ENCODE results near the gene CD244.
"Not testable (repeated sequence)": the region's sequence is repeated elsewhere in the genome, so short reads cannot be mapped to it uniquely, and the experiment has no call there.

CD244 gene

DNA sequence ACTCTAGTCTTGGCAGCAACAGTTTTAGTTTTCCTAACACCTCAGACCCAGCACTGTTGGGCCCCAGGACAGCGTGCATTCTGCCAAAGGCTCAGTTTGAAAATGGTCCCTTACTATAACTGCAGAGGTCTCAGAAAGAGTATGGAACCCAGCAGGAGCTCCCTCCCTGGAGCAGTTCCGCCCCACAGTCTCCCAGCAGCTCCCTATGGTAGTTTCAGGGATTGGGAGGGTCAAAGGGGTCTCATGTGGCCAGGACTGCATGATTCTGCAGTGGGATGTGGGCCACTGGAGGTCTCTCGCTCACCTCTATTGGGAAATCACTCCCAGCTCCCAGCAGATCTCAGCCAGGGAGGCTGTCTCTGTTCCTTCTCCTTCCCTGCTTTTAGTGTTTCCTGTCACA, 54.4 kb downstream of the CD244 start:
- no peak for DNase-seq

DNA sequence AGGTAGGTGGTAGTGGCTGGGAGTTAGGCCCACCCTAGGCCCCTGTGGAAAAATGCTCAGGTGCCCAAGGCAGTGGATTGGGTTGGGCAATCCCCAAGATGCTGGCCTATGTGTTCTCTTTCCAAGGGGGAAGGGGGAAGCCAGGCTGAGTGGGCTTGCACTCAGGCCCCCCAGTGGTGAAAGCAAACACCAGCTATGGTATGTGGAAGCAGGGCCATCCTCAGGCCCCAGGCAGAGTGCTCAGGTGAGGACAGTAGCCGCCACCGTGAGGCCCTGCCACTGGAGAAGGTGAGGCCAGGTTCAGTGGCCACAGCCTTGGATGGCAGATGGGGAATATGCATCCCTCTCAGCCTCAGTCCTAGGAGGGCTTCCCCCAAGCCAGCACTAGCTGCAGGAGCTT, 54.9 kb downstream of the CD244 start:
- DNase-seq, result no peak

DNA sequence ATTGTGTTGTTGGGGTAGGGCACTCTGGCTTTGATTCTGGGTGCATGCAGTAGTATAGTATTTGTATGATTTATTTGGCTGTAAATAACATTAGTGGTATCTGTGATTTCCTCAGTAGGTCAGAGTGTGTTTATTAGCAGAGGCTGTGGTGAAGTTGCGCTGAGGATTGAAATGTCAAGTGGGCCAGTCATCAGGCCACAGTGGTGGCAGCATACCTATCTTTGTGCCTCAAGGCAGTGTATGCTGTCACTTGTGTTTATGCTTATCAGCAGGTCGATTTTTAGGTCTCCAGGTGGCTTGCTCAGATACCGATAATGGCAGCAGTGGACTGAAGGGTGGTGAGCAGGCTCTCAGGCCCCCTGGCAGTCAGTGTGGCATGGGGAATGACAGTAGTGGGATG, 55.4 kb downstream of the CD244 start:
- DNase-seq, result no peak

DNA sequence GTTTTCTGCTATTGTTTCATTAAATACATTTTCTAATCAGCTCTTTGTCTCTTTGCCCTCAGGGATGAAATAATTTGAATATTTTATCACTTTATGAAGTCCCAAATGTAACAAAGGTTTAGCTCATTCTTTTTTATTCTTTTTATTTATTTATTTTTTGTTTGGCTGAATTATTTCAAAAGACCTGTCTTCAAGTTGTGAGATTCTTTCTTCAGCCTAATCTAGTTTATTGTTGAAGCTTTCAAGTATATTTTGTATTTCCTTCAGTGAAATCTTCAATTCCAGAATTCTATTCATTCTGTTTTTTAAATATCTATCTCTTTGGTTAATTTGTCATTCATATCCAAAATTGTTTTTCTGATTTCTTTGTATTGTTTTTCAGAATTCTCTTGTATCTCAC, 55.9 kb downstream of the CD244 start:
- no peak for DNase-seq

DNA sequence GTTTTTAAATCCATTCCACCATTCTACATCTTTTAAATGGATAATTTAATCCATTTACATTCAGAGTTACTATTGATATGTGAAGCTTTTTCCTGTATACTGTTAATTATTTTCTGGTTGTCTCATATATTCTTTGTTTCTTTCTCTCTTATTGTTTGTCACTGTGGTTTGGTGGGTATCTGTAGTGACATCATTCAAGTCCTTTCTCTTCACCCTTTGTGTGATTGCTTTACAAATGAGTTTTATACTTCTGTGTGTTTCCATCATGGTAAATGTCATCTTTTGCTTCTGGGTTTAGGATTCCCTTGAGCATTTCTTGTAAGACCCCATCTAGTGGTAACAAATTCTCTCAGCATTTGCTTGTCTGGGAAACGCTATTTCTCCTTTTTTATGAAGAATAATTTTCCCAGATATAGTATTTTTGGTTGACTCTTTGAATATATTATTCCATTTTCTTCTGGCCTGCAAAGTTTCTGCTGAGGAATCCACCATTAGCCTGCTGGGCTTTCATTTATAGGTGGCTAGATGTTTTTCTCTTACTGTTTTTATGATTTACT, 56.5 kb downstream of the CD244 start:
- no peak for DNase-seq

DNA sequence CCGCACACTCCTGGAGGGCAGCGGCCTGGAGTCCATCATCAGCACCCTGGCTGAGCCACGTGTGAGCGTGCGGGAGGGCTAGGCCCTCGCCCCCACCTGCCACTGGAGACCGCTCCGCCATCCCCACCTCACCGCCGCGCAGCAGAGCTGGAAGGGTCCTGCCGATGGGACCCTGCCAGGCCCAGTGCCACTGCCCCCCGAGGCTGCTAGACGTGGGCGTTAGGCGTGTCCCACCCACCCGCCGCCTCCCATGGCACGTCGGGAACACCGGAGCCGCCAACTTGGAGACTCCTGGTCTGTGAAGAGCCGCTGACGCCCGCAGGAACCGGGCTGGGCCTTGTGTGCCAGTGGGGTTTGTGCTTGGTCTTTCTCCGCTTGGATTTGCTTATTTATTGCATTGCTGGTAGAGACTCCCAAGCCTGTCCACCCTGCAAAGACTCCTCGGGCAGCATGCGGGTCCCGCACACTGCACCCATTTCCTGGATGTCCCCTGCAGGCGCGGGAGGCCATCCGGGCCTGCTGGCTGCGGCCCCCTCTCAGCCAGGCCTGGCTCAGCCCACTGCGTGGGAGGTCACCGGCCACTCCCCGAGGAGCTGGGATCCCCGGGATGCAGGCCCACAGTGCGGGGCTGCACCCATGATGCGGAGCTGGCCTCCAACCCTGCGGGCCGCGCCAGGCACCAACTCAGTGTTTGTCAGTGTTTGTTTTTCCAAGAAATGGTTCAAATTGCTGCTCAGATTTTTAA, 60.7 kb downstream of the CD244 start:
- DNase-seq, result no peak

DNA sequence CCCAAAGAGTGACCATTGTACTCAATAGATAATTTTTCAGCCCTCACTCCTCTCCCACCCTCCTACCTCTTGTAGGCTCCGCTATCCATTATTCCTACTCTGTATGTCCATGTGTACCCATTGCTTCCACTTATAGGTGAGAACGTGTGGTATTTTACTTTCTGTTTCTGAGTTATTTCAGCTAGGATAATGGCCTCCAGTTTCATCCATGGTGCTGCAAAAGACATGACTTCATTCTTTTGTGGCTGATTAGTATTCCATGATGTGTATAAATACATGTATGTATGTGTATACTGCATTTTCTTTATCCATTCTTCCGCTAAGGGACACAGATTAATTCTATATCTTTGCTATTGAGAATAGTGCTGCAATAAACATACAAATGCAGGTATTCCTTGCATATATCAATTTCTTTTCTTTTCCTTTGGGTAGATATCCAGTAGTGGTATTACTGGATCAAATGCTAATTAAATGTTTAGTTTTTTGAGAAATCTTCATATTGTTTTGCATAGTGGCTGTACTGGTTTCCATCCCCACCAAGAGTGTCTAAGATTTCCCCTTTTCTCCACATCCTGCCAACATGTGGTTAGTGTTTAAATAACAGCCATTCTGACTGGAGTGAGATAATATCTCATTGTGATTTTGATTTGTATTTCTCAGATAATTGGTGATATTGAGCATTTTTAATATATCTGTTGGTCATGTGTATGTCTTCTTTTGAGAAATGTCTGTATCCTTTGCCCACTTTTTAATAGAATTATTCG, 61.9 kb downstream of the CD244 start:
- DNase-seq, result no peak

DNA sequence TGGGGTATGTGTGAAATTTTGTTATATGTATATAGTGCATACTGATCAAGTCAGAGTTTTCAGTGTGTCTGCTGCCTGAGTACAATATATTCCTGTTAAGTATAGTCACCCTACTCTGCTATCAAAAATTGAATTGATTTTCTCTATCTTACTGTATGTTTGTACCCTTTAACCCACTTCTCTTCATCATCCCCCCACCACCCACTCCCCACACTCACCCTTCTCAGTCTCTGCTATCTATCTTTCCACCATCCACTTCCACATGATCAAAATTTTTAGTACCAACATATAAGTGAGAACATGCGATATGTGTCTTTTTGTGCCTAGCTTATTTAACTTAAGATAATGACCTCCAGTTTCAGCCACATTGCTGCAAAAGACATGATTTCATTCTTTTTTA, 62.5 kb downstream of the CD244 start:
- no peak for DNase-seq

DNA sequence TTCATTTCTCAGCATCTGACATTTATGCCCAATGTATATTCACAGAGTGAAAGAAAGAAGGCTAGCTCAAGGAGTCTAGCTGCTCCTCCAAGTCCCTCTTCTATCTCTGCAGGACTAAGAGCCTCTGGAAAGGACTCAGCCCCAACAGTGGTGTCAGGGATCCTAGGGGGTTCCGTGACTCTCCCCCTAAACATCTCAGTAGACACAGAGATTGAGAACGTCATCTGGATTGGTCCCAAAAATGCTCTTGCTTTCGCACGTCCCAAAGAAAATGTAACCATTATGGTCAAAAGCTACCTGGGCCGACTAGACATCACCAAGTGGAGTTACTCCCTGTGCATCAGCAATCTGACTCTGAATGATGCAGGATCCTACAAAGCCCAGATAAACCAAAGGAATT, 63.0 kb downstream of the CD244 start:
- DNase-seq, result no peak

DNA sequence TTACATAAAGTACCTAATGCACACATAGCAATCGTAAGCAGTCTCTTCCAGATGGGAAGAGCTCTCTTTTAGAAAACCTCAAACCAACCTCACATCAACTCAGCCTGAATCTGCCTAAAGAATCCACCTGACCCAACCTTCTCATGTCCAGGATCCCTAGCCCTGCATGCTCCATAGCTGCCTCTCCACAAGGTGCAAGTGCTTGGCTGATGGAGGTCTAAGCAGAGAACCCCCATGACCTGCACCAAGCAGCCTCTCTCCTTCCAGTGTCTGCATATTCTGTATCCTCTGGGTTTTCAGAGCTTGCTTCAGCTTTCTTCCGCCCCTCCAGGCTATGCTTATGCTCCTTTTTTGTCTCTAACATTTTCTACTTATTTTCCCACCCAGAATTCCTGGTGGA, 64.2 kb downstream of the CD244 start:
- DNase-seq, result no peak

DNA sequence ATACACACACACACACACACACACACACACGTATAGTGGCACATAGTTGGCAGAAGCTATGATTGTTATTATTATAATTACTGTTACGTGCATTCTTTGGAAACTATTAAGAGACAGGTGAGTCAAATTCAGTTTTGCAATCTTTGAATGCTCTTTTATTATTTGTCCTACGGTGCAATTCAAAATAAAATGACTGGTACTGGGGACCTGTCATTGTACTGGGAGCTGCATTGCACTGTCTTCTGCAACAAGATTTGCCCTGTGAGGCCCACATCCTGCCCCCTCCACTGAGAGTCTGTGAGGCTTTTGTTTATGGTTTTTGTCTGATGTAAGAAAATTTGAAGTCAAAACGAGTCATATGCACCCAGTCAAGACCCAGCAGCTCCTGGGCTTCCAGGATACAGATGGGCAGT, 64.8 kb downstream of the CD244 start:
- peak; percentile 6 for DNase-seq

DNA sequence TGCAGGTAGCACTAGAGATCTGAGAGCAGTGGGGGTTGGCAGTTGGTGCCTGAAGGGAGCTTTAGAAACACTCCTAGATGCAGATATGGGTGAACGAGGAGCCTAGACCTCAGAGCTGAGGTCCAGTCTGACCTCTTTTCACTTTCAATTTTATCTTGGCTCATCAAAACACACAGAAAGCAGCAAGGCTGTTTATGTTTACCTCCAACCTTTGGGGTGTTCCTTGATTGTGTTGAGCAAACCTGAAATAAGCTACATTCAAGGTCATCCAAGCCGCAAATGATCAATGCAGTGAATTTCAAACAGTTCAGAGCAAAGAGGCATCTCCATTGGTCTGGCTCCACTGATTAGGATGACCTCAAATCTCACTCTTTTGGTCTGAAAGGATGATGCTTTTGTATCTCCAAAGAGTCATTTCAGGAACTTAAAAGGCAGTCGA, 65.4 kb downstream of the CD244 start:
- DNase-seq, result no peak

DNA sequence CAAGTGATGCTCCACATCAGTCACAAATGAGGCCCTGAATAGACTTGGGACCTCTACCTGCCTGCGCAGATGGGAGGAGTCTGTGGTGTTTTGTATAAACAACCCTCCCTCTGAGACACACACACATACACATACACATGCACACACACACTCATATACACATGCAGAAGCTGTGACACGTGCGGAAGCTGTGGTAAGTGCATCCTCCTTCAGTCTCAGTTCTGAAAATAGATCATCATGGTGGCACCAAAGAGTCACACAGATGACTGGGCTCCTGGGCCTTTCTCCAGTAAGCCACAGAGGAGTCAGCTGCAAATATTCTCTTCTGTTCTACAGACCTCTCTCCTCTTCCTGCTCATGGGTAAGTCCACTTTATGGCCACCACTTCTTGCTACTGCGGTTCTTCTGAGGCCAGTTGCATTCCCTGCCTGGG, 66.7 kb downstream of the CD244 start, which contains the start of gene LY9:
Gene LY9, plus strand, starts transcription at position 224 of the 433 bp plus-strand sequence. Its CDS starts 14 bp downstream, at position 238.
- peak; percentile 63 for DNase-seq

DNA sequence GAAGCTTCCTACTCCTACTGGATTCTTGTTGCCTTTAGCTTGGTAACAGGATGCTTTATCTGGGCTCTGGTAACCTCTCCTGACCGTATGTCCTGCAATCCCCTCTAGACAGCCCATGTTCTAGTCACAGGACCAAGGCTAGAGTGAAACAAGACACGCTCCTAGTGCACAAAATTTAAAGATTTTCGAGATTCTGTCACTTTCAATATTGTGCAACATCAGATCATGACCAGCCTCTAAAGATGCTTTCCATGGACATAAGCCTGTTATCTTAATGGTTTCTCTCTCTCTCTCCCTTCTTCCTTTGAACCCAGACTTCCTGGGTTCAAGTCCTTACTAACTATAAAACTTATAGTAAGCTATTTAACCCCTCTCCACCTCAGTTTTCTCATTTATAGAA, 68.3 kb downstream of the CD244 start:
- no peak for DNase-seq

DNA sequence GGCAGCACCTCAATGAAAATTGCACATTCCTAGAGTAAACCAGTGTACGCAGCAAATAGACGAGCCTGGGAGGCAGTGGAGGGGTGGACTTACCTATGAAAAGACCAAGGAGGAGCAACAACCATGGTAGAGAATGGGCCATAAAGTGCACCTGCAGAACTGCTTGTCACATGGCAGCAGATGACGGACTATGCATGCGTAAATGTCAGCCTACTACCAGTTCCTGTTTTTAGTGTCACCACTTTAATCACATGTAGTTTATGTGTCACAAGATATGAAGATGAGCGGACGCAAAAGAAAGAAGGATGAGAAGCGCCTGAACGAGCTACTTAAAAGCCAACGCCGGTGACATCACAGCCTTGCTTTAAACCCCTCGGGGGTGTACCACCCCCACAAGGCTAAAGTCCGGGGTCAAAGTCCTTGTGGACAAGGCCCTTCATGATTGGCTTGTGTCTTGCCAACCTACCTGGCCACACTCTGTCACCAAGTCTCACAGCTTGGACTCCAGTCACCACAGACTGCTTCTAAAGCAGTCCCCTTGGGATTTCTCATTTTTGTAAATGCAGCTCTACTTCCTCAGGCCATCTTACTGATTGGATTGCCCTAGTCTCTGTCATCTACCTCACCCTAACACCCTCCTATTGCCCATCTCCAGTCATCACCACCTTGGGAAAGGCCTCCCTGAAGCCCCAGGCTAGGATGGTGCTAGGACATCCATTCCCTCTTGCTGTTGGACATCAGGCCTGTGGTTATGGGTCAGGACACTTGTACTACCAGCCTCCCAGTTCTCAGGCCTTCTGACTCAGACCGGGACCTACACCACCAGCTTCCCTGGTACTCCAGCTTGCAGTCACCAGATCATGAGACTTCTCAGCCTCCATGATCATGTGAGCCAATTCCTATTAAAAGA, 72.7 kb downstream of the CD244 start:
- DNase-seq, result no peak

DNA sequence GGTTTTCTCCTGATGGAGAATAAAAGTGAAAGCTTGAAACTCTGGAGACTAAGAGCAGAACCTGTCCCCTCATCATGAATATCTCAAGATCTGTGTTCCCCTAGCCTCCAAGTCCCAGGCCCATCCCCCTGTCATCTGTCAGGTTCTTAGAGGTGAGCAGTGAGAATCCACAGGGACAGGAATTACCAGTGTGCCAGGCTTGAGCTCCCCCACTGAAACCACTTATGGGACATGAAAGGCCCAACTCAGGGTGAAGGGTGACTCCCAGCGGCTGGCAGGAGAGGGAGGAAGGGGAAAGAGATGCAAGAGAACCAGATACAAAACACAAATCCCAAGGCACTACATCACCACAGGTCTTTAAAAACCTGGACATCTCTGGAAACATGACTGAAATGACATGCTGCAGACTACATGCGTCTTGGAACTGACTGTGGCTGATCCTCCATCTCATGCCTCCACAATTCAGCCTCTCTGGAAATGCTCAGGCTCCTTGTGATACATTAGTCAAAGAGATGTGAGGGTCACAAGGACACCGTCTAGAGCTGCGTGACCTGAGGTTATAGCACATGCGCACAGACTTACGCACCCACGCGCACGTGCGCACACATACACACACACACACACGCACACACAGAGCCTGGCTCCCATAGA, 73.5 kb downstream of the CD244 start:
- DNase-seq, result no peak

DNA sequence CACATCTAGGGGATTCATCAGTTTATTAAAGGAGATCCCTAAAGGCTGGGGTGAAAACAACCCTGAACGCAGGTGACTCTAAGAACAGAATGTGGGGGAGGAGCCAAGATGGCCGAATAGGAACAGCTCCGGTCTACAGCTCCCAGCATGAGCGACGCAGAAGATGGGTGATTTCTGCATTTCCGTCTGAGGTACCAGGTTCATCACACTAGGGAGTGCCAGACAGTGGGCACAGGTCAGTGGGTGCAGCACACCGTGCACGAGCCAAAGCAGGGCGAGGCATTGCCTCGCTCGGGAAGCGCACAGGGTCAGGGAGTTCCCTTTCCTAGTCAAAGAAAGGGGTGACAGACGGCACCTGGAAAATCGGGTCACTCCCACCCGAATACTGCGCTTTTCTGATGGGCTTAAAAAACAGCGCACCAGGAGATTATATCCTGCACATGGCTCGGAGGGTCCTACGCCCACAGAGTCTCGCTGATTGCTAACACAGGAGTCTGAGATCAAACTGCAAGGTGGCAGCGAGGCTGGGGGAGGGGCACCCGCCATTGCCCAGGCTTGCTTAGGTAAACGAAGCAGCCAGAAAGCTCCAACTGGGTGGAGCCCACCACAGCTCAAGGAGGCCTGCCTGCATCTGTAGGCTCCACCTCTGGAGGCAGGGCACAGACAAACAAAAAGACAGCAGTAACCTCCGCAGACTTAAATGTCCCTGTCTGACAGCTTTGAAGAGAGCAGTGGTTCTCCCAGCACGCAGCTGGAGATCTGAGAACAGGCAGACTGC, 79.5 kb downstream of the CD244 start:
- DNase-seq, result not testable (repeated sequence)

DNA sequence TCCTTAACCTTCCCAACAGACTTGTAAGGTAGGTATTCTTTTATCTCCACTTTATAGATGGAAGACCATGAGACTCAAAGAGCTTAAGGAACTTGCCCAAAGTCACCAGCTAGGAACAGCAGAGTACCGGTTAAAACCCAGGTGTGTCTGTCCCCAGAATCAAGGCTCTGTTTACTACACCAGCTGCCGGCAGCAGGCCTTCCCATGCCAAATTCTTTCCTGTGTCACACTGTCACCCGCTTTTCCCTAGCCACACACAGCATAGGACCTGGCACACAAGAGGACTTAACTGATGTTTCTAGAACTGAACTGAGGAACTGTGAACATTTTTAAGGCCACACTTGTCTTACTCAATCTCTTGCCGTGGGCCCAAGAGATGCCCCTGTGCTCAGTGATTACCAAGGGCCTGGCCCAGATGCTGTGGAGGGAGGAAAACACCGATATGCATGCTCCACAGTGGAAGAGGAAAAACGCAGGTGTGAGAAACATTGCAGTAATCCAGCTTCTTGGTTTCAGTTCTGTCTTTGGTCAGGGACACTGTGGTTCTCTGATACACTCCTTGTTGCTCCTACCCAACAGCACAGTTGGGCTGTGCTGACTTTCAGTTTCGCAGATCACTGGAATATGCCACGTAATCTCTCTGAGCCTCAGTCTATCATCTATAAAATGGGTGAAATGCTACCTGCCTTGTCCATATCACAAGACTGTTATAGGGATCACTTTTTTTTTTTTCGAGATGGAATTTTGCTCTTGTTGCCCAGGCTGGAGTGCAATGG, 80.6 kb downstream of the CD244 start:
- DNase-seq, result no peak

DNA sequence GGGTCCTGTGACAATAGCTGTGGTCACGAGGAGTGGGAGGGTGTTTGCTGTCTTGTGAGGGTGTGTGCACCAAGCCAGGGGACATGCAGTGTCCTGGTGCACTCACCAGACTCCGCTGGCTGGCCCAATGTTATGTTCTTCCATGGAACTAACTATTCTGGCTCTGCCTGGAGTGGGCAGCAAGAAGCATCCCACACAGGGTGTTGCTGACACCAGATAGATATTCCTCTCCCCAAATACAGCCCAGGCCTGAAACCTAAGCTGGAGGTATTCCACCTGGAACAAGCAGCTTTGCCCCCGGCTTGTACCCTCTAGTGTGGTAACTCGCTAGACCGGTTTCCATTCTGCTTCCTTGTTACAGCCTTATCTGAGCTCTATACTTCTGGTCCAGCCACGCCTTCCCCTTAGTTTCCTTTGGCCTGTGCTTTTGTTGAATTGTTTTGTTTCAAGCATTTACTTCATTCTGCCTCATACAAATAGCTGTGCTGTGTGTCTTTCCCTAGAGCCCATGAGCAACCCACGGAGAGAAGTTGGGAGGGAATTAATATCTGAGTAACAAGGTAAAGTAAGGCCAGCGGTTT, 81.4 kb downstream of the CD244 start:
- no peak for DNase-seq

DNA sequence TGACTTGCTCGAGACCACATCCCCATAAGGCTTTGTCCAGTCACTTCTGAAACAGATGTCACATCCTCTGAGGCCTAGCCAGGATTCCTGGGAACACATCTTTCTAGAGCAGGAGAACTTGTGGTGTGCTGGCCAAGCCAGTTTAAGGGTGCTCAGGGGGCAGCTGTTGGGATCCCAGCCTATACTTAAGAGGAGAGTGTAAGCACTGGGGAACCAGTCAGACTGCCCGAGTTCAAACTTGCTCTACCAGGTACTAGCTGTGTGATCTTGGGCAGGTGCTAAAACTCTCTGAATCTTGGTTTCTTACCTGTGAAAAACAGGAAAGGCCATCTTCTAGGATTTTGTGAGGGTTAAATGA, 82.3 kb downstream of the CD244 start:
- DNase-seq, result no peak
